ENCODE results near the gene NUP54. TPM values are rescaled to one million over a fixed set of nuclear protein-coding genes. Genes with fewer than 3 reads are reported as not detected.
A peak's percentile ranks its signal among the peaks of the same experiment; 100 is the strongest.

The NUP54 gene
- 20.2 TPM for total RNA-seq

GRCh38 chr4:76148142-76148865, at the start of gene NUP54:
TSS of gene NUP54 (minus strand) at chr4:76148397. CDS start at chr4:76148374, 23 bp downstream.
- no peak for TF ChIP-seq CTCF (IDR thresholded peaks at IDR 0.05)
- peaks cover 0 to 8% of the 10 kb centered on the region in 2 donors for H3K36me3 ChIP-seq
- H3K9me3 ChIP-seq, result no peaks in the 10 kb centered on the region
- DNase-seq (ENCODE audit: low spot score in 2 of 2), result peak; percentile 81 to 98
- peak within 1 kb of the TSS; percentile 87 to 88 for H3K27ac ChIP-seq
- intact Hi-C loops (cut with DNase I), result loop anchor here (2.0 to 5.0 kb wide), 2 partner anchors 158 to 1714 kb away; partner anchors contain the start of genes MRPL1 and SDAD1
- H3K27me3 ChIP-seq, result no peaks in the 10 kb centered on the region
- peak within 1 kb of the TSS; percentile 85 to 95 for H3K4me3 ChIP-seq
- peaks cover 0 to 24% of the 10 kb centered on the region in 2 donors for H3K4me1 ChIP-seq

- peaks cover 10 to 55% of the 10 kb centered on the region in 2 donors for H3K4me1 ChIP-seq
- no peak overlapping the region for H3K4me3 ChIP-seq
- H3K27ac ChIP-seq, result peak overlapping the region; percentile 71
- DNase-seq (ENCODE audit: low spot score in 2 of 2), result no peak
- peaks cover 0 to 5% of the 10 kb centered on the region in 2 donors for H3K9me3 ChIP-seq
- peaks cover 15 to 27% of the 10 kb centered on the region in 2 donors for H3K36me3 ChIP-seq
- no peaks in the 10 kb centered on the region for H3K27me3 ChIP-seq
- intact Hi-C loops (cut with DNase I), result loop anchor here (10.0 kb wide), 1 partner anchor 558 kb away; no protein-coding TSS in a partner anchor
- TF ChIP-seq CTCF (IDR thresholded peaks at IDR 0.05), result no peak
Observed at GRCh38 chr4:76197031-76197743, 49.0 kb upstream of the NUP54 start.

- Histone ChIP-seq H3K27ac (peak overlapping the region; percentile 65 to 71), H3K27me3 (no peaks in the 10 kb centered on the region), H3K9me3 (peaks cover 0 to 5% of the 10 kb centered on the region in 2 donors), H3K4me1 (peaks cover 10 to 55% of the 10 kb centered on the region in 2 donors), H3K36me3 (peaks cover 15 to 35% of the 10 kb centered on the region in 2 donors), H3K4me3 (no peak overlapping the region)
- no peak for TF ChIP-seq CTCF (IDR thresholded peaks at IDR 0.05)
- intact Hi-C loops (cut with DNase I), result loop anchor here (10.0 kb wide), 1 partner anchor 558 kb away; no protein-coding TSS in a partner anchor
- no peak for DNase-seq (ENCODE audit: low spot score in 2 of 2)
Observed at GRCh38 chr4:76196376-76196775, 48.2 kb upstream of the NUP54 start.

- Histone ChIP-seq H3K4me3 (no peak overlapping the region), H3K9me3 (peaks cover 0 to 5% of the 10 kb centered on the region in 2 donors), H3K27ac (peak overlapping the region; percentile 63 to 65), H3K4me1 (peaks cover 8 to 53% of the 10 kb centered on the region in 2 donors), H3K36me3 (peaks cover 15 to 38% of the 10 kb centered on the region in 2 donors), H3K27me3 (no peaks in the 10 kb centered on the region)
- intact Hi-C loops (cut with DNase I), result loop anchor here (10.0 kb wide), 1 partner anchor 559 kb away; no protein-coding TSS in a partner anchor
- no peak for TF ChIP-seq CTCF (IDR thresholded peaks at IDR 0.05)
- DNase-seq (ENCODE audit: low spot score in 2 of 2), result no peak
Observed at GRCh38 chr4:76195326-76195725, 47.1 kb upstream of the NUP54 start.

GRCh38 chr4:76194325-76194724, 46.1 kb upstream of the NUP54 start:
- H3K27me3 ChIP-seq, result no peaks in the 10 kb centered on the region
- H3K36me3 ChIP-seq, result peaks cover 15 to 38% of the 10 kb centered on the region in 2 donors
- H3K4me3 ChIP-seq, result no peak overlapping the region
- peaks cover 4 to 45% of the 10 kb centered on the region in 2 donors for H3K4me1 ChIP-seq
- peaks cover 0 to 5% of the 10 kb centered on the region in 2 donors for H3K9me3 ChIP-seq
- peak overlapping the region; percentile 63 to 65 for H3K27ac ChIP-seq
- intact Hi-C loops (cut with DNase I), result loop anchor here (5.0 to 10.0 kb wide), 2 partner anchors 228 to 560 kb away; partner anchors contain the start of gene CCDC158
- TF ChIP-seq CTCF (IDR thresholded peaks at IDR 0.05), result no peak
- peak in 1 of 2 donors; percentile 77 for DNase-seq (ENCODE audit: low spot score in 2 of 2)

Measured in ascending aorta (tissue), 2 donors.